NOMO-1 treated with dmso at 0.1 percent for 144 hours (cell line): ENCODE measurements around the gene KIAA0408.
"Not testable (repeated sequence)": the region's sequence is repeated elsewhere in the genome, so short reads cannot be mapped to it uniquely, and the experiment has no call there.

Source experiments
- DNase-seq: peaks from one replicate; lab custom pipeline; 2025; ENCODE audit not compliant: unreplicated experiment; lab: John Stamatoyannopoulos, UW

The KIAA0408 gene

DNA sequence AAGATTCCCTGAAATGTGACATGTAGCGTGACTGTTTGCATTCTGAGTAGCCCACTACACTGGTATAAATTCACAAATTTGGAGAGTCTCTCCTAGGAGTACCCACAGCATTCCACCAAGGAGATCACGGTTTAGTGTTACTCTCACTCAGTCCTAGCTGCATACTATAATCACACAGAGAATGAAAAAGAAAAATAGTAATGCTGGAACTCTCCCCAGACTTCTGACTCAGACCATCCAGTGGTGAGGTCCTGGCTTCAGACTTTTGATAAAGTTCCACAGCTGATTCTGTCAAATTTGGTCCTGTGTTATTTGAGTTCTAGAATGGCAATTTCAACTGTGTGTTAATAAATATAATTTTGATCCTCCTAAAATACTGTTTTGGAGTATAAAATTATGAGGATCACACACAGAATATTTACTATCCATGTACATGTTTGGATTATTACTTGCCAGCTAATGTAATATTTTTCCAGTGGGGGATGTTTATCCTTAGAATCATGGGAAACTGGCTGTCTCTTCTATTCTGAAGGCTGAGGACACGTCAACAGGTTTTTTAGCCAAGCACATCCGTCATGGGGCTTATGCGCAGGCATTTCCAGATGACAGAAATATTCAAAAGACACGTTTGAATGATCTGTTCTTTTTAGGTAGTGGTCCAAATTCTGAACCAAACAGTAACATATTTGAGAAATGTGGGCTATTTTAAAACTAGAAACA lies 5.1 kb upstream of the KIAA0408 start:
- no peak for DNase-seq

DNA sequence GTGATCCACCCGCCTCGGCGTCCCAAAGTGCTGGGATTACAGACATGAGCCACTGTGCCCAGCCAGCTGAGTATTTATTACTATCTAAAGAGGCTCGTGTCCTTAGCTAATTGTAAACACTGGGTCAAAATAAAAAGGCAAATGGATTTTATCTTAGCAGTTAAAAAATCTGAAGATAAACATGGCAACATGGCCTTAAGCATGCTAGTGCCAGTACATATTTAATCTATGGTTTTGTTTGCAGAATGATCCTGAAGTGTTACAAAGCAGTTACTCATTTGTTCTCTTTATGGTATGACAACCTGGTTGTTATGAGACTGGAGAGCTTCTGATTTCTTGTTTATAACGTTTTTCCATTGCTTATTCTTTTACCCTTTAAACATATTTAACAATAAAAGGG lies 3.9 kb upstream of the KIAA0408 start:
- DNase-seq: no peak

DNA sequence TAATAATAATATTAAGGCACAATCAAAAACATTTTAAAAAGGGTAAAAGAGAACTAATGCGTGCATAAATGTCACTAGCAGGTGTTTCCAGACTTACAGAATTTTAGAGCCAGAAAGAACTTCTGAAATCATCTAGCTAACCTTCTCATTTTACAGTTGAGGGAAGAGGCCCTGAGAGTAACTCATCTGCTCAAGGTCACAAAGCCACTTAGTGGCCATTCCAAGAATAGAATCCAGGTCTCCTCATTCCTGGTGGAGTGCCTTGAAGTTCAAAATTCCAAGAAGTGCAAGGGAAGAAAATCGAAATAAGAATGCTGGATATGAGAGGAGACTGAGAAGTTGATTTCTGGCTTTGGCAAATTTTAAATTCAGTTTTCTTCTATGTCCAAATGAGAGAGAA lies 3.2 kb upstream of the KIAA0408 start:
- no peak for DNase-seq

DNA sequence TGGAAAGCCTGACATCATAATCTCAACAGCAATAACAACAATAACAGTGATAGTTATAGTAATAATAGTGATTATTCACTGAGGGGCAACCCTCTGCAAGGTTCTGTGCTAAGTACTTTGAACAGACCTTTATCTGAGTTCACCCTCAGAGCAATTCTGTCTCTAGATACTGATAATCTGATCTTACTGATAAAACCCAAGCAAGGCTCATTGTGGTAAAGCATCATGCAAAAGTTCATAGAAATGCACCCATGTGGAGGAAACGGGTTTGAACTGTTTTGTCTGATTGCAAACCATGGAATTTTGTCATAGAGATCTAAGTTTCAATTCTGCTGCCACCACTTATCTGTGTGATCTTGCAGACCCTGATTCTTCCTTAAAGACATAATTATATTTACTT lies 1.3 kb upstream of the KIAA0408 start:
- DNase-seq: no peak

DNA sequence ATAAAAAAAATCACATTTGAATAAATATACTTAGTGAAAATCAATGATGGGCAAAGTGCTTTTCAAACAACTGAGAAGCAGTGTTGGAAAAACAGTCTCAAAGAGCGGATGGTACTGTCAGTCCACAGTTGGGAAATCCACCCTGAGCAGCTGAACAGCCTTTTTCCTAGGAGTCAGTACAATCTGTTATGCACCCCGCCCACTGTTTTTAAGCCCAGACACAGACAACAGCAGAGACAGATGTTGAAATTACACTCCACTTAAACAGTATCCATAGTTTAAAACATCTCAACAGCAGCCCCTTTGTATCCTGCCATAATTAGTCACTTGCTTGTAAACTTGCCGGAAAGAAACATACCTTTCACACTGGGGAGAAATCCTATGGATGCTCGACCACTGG lies 372 bp downstream of the KIAA0408 start:
- DNase-seq: no peak

DNA sequence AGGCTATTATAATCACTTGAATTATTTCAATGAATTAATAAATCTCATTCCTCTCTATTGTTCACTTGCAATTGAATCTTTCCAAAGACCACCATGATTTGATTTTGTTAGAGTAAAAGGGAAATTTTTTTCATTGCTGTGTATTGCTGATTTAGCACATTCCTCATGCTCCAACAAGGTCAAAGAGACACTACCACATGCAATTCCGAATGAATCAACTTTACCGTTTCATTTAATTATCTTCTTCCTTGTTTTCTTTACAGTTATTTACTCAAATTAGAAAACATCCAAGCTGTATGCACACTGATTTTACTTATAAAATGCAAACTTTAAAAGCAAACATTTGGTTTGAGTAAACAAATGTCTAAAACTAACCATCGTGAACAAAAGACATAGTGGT lies 967 bp downstream of the KIAA0408 start:
- DNase-seq: no peak

DNA sequence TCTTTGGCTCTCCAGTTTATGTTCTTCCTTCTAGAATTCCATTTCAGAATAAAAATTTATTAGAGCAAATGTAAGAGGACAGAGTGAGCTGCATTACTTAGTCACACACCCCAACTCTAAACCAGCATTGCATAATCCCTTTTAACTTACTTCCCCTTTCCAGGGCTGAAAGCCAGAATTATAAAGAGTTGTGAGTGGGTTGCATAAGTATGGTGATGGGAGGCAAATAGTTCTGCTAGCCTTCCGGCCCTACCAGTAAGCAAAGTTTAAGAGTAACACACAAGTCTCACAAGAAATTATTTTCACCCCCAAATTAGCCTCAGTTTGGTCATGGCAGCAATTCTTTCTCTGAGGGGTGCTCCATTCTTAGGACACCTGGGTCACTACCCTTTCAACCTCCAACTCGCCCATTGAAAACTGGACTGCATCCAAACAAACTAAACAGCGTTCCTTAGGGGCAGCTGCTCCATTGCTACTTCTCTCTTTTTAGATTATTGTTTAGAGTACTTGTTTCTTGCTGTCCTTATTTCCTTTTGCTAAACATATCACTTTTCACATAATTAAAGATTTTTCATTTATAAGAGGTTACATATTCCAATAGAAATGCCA lies 1.6 kb downstream of the KIAA0408 start:
- DNase-seq: peak; percentile 96

DNA sequence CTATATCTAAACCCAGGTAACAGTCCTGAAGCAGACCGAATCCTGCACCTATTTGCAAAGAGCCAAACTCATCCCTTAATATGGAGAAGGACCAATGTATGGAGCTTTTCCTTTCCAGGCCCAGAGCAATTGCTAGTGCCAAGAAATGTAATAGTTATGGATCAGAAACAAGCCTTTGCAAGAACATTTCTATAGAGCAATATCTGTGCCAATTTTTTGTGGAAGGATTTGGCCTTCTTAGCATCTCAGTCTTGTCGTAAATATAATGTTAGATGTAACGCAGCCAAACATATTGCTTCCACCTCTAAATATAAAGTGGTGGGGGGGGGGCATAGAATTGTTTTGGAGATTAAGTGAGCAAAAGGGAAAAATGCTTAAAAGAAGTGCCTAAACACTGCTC lies 2.7 kb downstream of the KIAA0408 start:
- DNase-seq: no peak

DNA sequence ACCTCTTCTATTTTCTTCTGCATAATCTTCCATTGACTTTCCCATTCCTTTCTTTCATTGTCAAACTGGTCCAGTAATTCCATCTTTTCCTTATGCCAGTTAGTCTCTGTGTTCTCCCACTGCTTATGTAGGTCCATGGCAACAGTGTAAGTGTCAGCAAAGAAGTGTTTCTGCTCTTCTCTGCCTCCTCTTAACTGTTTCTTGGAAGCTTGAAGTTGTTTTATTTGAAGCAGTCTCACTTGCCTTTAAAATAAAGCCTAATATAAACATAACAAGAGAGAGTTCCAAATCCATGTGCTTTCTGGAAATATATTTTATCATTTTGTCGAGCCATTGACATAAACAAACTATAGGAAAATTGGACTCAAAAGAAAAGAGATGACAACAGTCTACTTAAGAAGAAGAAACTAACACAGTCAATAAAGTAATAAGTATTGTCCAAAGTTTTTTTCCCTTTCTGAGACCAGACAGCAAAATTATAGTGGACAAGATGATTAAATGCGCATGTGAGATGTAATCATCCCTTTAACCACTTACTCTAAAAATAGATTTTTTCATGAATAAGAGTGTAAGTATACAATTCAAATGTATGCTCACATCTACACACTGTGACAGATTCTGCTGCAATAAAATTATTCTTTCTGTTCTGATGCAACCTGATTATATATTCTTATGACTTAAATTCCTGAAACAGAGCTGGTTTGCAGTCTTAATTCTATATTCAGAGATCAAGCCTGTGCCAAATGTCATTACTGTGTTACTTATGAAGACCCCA lies 5.2 kb downstream of the KIAA0408 start:
- DNase-seq: no peak

DNA sequence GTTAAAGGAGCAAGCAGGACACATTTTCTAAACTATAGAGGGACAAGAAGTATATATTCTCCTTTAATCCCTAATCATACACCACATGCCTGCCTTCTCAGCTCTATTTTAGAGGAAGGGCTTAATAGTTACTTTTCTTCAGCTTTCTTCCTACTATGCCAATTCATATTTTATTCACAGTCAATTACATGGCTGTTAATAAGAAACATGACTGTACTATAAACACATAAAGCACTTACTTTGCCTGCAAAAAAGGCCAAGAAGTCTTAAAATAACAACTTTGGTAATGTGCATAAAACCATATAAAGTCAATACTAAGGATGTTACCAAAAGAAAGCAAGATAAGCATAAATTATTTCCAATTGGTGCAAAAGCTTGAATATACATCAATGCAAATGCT lies 6.4 kb downstream of the KIAA0408 start:
- no peak for DNase-seq

DNA sequence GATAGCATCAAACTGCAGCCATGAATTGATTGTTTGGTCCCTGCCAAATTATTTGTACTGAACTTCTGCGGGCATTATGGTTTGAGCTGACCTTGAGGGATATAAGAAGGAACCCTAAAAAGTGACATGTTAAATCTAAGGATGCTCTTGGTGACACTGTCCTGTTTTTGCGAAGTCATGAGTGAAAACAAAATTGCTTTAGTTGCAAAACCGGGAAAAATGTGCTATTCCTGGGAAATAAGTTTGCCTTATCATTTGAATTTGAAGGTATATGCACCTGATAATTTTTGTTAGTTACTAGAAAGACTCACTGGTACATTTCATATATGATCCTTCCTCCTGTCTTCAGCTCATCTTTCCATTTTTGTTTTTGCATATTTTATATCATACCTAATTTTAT lies 7.8 kb downstream of the KIAA0408 start:
- no peak for DNase-seq

DNA sequence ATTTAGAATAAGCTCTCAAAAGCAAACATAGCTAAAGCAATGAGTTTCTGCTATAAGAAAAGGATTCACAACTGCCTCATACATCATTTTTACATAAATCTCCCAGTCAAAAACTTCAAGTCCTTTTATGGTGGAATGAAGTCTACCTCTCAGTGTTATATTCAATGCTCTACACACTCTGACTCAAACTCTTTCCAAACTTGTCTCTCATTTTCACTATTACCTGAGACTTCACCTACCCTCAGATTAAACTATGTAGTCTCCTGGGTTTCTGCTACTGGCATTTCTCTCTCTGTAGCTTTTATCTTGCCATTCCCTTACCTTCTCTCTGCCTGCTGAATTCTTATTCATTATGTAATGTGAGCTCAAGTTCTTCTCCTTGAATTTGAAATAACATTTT lies 11.4 kb downstream of the KIAA0408 start:
- no peak for DNase-seq

DNA sequence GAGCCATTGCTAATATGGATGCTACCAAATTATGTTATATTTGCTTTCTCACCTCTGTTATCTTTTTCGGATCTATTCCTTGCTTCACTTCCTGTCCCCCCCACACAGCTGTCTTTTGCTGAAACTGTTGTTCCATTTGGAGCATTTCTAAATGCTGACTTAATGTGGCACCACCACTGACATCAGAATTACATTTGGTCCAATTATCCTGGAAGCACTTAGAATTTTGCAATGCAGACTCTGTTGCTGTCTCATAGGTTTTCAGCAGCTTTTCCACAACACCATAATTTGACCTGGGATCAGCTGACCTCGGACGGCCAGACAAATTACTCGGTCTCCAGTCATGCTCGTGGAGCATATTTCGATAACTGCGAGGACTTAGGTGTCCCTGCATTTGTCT lies 12.8 kb downstream of the KIAA0408 start:
- no peak for DNase-seq

DNA sequence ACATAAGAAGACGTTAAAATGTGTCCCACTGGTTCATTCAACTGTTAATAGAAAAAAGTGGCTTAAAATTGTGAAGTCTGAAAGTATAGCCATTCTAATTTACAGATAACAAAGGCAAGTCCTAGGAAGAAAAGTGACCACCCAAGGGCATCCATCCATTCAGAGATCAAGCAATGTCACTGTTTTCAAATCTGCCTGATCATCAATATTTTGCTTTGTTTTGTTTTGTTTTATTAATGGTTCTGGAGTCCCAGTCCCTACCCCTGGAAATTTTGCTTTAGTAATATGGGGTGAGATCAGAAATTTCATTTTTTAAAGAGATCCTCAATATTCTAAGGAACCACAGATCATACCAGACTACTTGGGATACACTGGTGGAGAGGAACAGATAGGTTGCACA lies 17.3 kb downstream of the KIAA0408 start:
- DNase-seq: no peak

DNA sequence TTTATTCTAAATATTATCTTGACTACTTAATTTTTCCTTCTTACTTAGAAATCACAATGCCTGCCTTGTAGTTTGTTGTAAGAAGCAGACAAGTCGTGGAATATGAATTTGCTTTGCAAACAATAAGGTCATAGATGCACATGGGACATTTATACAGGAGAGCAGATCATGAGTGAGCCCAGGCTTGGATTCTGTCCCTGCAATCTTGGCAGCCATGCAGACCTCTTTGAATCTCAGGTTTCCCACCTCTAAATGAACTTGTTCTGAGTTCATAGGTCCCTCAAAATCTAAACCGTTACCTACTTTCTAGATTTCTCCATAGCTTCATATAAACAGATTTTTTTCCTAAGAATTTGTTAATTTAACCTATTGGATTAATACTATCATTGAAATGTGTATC lies 19.5 kb downstream of the KIAA0408 start:
- no peak for DNase-seq

DNA sequence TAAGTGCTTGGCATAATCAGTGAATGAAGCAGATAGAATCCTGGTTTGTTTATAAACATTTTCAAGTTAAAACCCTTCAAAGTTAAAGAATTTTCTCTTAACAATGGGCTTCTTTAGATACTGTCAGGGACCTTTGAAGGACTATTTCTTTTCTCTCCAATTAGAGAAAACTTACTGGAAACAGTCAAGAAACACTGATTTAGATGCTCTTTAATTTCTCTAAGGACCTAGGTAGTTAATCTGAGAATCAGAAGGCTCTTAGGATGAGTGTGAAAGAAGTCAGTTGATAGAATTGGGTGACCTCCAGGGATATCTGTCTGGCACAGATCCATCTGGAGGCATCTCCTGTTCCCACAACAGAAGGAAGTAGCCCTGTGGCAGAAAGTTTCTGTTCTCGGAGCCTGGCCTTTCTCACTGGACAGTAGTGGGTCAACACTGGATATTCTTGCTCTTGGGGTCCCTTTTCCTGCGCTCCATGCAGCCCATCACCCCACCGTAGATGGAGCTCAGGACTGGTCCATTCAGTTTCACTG lies 22.5 kb downstream of the KIAA0408 start:
- DNase-seq: no peak

DNA sequence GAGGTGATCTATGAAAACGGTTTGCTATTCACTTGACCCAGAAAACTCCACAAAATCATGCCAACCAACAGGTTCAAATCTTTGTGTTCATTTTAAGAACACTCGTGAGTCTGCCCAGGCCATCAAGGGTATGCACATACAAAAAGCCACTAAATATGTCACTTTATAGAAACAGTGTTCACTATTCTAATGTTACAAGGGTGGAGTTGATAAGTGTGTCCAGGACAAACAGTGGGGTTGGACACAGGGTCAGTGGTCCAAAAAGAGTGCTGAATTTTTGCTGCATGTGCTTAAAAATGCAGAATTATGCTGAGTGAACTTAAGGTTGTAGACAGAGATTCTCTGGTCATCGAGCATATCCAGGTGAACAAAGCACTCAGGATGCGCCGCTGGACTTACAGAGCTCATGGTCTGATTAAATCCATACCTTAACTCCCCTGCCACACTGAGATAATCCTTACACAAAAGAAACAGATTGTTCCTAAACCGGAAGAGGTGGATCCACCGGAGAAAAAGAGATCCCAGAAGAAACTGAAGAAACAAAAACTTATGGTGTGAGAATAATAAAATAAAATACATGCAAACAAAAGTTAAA lies 23.5 kb downstream of the KIAA0408 start:
- no peak for DNase-seq

DNA sequence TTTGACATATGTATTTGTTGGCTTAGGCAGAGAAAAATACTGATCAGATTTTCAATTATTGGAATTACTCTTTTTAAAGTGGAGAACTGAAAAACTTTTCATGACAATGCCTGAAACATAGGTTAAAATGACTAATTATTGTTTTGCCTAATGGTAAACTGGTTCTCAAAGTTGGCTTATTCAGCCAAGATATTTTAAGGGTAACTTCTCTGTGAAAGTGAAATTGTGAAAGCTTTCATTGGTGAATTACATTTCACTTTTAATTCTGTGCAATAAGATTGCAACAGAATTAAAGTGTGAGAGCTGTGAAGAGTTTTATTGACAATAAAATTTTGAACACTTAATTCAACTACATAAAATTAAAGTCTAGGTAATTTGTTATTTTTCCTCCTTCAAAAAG lies 24.5 kb downstream of the KIAA0408 start:
- DNase-seq: no peak

DNA sequence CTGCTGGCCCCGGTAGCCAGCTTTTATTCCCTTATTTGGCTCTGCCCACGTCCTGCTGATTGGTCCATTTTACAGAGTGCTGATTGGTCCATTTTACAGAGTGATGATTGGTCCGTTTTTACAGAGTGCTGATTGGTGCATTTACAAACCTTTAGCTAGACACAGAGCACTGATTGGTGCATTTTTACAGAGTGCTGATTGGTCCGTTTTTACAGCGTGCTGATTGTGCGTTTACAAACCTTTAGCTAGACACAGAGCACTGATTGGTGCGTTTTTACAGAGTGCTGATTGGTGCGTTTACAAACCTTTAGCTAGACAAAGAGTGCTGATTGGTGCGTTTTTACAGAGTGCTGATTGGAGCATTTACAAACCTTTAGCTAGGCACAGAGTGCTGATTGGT lies 30.6 kb downstream of the KIAA0408 start:
- not testable (repeated sequence) for DNase-seq

DNA sequence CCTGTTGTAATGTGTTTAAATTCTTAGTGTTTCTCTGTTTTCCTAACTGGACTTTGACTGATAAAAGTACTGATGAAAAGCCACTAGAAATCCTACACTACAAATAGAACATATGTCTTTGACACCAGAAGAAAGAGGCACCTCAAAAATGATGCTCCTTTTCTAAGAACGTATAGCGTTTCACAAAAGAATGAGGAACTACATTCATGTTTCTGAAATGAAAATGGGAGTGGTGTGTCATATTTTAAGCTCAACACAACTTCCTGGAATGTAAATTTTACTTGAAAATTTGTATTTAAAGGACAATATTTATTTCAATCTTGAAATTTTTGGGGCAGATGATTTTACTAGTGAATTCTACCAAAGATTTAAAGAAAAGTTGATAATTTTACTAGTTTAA lies 35.3 kb downstream of the KIAA0408 start:
- DNase-seq: no peak

DNA sequence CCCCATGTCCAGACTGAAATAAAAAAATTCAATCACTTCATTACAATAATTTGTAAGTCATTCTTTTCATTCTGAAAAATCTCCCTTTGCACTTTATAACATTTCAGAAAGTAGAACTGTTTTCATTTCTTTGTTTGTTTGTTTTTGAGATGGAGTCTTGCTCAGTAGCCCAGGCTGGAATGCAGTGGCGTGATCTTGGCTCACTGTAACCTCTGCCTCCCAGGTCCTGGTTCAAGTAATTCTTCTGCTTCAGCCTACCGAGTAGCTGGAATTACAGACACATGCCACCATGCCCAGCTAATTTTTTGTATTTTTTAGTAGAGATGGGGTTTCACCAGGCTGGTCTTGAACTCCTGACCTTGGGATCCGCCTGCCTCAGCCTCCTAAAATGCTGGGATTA lies 38.0 kb downstream of the KIAA0408 start:
- not testable (repeated sequence) for DNase-seq

DNA sequence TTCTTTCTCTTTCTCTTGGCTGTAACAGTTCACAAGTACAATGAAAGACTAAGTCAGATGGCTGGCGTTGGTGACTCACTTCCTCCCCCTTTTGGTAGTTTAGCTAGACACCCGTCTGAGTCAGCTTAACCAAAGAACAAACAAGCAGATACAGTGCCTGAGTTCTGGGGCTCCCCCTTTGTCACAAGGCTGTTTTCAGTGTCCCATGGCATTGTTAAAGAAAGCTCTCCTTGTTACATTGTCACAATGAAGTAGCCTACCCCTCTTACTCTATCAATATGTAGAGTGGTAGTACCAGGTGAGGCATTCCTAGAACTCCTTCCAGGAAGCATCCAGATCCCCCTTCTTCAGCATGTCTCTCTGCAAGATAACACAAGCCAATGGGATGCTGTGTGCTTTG lies 38.6 kb downstream of the KIAA0408 start:
- peak; percentile 64 for DNase-seq
